Measurements from ENCODE around the gene TTC29. TPM values are rescaled to one million over a fixed set of nuclear protein-coding genes. Genes with fewer than 3 reads are reported as not detected.

Gene TTC29, protein sequence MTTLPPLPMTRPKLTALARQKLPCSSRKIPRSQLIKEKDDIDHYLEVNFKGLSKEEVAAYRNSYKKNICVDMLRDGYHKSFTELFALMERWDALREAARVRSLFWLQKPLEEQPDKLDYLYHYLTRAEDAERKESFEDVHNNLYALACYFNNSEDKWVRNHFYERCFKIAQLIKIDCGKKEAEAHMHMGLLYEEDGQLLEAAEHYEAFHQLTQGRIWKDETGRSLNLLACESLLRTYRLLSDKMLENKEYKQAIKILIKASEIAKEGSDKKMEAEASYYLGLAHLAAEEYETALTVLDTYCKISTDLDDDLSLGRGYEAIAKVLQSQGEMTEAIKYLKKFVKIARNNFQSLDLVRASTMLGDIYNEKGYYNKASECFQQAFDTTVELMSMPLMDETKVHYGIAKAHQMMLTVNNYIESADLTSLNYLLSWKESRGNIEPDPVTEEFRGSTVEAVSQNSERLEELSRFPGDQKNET
- total RNA-seq: not detected
- long read RNA-seq: 0 reads

DNA sequence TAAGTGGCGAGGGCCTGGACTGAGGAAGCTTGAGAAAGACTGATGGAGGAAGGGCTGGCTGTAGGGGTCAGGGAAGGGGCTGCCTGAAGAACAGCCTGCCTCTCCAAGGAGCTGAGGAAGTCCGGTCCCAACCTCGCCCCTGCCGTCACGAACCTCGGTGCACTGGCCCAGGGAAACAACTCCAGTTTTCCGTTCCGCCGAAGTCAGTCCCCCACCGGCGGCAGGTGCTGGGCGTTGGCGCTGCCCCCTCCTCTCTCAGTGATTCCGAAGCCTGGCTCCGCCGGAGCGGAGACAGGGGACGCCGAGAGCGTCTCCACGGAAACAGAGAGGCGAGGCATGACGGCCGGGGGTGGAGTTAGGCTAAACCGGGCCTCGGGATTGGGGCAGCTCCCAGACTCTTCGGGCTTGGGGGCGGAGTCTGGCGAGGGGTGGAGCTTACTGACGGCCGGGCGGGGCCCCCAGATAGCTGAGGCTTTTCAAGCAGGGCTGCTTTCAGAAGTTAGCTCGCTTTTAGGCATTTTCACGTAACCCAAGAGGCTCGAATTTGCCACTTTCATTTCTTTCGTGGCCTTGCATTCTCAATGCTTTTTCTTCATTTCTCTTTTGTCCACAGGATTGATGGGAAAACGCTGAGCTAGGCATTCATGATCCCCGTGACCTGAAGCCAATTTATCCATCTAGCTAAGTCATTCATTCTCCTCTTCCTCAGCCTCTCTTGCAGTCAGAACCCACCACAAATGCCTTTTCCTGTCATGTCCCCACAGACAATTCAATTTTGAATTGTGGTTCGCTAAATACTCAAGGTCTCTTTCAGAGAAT, at the start of gene TTC29:
Gene TTC29, minus strand, starts transcription at position 309 of the 819 bp plus-strand sequence. CDS start 5,969 bp downstream, outside the sequence.
- peak; percentile 93 for DNase-seq (ENCODE audit: low spot score)

DNA sequence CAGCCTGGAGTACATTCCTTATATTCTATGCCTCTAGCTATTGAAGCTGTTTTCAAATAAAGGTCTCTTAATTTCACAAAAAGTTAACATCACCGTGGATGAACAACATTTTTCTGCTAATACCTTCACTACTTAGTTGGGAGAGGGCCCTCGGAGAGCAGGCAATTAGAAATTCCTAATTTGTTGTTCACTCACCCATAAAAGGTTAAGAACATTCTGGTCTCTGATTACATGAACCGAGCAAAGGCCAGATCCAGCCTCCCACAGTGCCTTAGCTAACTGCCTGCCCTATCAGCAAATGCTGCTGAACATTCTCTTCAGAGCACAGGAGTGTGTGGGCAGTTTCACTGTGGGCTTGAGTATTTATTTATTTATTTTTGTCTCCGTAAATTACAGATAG, 36.0 kb upstream of the TTC29 start:
- DNase-seq (ENCODE audit: low spot score): no peak

DNA sequence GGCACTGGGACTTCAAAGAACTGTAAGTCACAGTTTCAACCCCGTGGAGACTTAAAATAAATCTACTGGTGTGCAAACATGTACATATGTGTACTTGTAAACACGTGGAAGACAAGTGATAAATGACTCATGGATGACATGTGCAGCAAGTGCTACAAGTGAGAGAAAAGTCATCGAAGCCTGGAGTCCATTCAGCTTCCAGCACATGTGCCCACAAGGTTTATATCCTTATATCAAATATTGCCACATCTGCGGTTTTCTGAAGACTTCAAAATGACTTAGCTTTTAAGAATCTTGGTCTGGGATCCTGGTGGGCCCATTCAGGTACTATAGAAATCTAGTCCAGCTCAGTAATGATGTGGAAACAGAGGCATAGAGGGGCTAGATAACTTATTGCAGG, 33.0 kb upstream of the TTC29 start:
- DNase-seq (ENCODE audit: low spot score): no peak

DNA sequence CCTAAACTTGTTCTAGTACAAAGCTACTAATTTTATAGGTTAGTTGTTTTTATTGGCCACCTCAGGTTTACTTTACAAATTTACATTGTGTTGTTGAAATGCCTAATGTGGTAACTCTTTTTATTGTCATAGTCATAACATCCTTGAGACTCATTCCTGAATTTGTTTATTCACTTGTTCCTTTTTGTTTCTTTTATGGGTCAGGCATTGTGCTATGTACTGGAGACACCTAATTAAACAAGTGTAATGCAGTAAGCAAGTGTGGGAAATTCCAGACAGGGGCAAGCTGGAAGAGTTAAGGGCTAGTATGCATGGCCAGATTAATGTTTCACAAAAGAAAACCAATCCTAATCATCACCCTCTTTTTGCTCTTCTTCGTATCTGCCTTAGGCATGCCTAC, 30.5 kb upstream of the TTC29 start:
- DNase-seq (ENCODE audit: low spot score): no peak

DNA sequence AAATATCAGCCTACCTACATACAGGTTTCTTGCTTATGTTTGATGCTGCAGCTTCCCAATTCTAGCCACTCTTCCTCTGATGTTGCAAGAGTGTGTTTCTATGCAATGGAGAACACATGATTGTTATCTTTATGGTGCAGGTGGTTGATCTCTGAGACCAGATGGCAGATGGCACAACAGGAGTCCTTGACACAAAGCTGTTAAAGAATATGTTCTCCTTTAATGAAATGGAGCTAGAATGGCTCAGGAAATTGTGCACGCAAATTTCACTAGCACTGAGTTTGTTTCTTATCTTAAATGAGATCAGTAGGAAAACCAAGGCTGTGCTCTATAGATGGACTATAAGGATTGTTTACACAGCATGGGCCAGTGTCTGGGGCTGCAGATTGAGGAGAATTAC, 29.9 kb upstream of the TTC29 start:
- DNase-seq (ENCODE audit: low spot score): no peak

DNA sequence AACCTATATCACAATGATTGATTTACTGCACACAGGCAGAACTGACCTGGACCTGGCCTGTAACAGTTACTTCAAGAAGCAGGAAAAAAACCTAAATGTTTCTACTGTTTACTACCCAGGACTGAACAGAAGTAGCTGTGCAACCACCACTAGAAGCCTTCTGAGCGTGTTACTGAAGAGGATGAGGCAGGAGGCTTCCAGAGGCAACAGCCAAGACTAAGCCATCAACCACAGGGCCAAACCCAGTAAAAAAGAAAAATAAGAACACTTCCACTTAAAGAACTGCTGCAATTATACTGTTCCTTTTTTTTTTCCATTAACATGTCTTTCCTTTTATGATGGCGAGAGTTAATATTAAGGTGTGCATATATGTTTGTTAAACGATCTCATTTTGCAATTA, 29.4 kb upstream of the TTC29 start:
- DNase-seq (ENCODE audit: low spot score): no peak

DNA sequence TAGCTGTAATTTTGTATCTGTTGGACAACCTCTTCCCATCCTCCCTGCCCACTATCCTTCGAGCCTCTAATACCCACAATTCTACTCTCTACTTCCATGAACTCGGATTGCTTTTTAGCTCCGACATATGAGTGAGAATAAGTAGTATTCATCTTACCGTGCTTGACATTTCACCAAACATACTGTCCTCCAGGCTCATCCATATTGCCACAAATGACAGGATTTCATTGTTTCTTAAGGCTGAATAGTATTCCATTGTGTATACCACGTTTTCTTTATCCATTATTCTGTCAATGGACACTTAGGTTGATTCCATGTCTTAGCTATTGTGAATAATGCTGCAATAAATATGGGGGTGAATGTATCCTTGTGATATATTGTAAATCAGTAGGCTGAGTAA, 26.4 kb upstream of the TTC29 start:
- no peak for DNase-seq (ENCODE audit: low spot score)

DNA sequence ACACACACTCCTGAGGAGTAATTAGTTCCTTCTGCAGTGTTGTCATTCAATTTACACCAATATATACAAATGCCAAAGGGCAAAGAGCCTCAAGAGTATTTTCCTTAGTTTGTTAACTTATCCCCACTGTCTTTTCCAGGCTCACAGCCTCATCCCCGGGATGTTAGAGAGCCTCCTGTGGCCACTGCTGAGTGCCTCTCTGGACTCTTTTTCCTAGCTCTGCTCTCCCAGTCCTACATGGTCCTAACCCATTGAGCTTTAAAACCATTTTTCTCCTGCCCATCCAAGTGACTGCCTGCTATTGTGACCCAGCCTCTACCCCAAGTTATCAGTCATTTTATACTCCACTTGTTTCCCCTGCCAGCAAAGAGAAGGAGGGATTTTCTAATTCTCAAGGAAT, 23.5 kb upstream of the TTC29 start:
- DNase-seq (ENCODE audit: low spot score): no peak

DNA sequence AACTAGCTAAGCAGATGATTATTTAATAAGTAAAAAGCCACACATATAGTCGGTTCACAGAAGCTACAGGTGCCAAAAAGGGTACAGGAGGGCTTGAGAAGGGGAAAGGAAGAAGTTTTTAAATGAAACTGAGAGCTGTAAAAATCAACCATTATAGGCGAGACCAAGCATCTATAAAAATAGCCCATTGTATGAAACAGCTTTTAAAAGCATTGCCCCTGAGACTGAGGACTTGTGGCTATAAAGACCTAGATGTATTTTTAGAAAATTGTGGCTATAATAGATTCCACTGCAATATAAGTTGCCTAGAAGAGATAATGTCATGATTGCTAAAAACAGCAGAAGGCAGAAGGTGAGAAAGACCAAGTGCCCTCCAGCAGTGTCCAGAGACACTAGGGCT, 15.0 kb upstream of the TTC29 start:
- DNase-seq (ENCODE audit: low spot score): no peak

DNA sequence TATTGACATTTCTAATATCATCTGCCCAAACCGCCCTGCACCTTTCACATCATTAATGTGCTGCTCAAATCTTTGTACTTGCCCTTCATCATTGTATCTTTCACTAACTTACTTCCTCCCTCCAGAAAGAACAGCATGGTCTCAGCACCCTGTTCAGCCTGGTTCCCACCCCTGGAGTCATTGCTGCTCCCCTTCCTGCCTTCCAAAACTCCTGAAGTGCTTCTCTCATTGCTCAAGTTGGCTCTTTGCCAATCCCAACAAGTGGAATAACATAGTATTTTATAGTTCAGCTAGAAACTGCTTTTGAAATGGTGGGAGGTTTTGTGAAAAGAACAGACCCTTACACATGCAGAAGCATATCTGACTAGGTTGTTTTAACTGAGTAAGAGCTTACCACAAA, 14.0 kb upstream of the TTC29 start:
- no peak for DNase-seq (ENCODE audit: low spot score)

DNA sequence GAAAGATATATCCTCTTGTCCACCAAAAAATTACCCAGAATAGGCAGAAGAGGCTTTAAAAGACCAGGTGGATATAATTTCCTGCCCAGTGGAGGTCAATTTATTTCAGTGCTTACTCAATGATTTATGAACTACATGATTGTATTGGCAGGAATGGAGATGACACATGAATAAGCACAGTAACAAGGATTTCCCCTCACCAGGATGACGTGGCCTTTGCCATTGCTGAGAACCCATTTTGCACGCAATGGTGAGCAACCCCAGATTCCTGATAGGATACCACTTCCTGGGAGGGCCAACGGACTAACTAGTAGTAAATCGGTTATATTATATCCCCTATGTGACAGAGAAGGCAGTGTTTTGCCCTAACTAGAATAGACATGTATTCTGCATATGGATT, 11.6 kb upstream of the TTC29 start:
- DNase-seq (ENCODE audit: low spot score): no peak

DNA sequence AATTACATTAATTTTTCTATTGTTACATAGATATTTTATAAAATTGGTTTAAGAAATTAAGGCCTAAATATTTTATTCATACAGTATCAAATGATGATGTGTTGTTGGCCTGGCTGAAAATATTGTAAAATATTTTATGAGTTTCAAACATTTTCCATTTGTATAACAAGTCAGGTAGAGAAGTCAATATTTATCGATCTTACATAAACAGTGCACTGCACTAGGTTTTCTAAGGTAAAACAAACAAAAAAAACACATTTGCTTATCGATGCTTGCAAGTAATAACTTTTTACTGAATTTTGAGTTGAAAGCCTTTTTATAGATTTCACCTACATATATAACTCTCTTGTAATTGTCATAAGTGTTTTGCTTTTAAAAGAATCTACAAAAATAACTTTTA, 7.2 kb upstream of the TTC29 start:
- DNase-seq (ENCODE audit: low spot score): no peak

DNA sequence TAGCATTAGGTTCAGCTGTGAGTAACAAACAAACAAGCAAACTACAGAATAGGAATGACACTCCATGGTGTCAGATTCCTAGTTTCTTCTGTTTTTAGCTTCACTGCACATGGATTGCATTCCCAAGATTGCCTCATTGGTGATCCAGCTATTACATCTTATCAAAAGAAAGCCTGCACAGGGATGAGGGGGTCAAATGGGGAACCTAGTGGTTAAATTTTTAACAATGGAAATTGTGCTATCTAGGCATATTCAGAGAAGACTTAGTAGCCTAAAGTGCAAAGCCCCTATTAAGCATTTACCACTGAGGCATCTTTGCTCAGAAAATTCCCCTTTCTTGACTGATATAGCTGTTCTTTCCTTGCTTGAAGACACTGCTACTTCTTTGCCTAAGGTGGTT, 3.9 kb upstream of the TTC29 start:
- DNase-seq (ENCODE audit: low spot score): no peak

DNA sequence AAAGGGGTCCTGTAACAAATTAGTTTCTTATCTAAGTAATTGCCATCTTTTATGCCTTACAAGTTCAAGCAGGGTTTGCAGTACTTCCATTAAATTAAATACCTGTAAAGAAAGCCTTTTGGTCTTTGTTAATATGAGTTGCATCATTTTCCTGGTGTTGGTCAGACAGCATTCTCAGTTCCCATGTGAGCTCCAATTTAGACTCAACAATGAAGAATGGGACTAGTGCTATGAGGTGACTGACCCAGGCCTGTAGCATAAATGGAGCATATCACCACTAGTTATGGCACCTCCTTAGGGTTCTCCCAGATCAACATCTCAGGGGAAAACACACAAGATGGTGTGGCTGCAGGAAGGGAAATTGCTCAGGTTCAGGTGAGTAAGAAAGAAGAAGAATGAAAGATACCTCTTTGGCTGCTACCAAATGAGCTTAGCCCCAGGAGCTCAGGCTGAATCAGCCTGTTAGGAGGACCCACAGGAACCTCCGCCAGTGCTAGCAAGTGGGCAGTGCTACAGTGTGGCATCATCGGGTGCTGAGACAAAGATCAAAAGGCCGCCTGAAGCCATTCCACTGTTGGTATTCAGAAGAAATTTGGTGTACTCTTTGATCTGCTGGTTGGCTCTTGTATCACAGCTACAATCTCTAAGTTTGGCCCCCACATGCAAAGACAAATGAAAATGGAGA, 1.8 kb downstream of the TTC29 start:
- no peak for DNase-seq (ENCODE audit: low spot score)

DNA sequence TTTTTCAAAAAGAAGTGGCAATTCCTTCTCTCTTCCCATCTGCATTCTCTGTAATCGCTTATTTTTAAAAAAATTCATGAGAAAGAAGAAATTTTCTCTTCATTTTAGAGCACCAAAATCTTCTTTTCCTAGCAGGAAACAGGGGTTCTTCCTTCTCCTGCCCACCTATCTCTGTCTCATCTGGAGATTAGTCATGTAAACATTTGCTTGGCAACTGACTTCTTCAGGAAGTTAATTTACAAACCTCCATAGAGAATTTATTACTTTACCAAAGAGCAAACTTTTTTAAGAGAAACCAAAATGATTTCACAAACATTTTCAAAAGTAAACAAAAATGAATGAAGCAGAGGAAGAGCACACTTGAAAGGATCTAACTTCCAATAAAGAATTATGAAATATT, 13.5 kb downstream of the TTC29 start:
- no peak for DNase-seq (ENCODE audit: low spot score)

DNA sequence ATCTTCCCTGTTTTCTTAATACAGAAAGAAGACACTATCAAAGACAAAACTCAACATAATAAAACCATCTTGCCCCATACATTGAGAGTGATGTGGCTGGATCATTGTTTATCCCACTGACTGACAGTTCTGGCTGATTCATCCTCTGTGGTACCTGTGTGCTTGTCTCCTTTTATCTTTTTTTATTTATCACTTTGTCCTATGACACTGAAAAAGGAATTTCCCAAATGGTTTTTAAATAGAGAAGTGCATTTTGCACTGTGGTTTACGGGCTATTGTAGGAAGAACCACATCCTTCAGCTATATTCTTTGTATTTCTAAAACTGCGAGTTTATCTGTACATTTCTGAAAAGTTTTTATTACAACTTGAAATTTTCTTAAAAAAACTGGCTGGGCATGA, 15.0 kb downstream of the TTC29 start:
- DNase-seq (ENCODE audit: low spot score): no peak

DNA sequence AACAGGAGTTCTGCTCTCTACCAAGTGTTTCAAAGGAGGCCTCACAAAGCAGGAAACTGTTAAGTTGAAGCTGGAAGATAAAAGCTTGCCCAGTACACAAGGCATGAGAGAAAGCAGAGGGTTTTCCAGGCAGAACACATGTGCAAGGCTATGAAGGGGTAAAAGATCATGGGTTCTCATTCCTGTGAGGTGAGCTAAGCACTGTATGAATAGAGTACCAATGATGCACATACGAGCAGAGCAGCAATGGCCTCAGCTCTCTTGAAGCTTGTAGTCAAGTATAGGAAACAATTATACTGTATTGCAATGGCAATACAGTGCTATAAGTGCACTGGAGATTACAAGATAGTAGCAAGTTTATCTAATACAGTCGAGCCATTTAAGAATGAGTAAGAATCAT, 18.0 kb downstream of the TTC29 start:
- DNase-seq (ENCODE audit: low spot score): no peak

DNA sequence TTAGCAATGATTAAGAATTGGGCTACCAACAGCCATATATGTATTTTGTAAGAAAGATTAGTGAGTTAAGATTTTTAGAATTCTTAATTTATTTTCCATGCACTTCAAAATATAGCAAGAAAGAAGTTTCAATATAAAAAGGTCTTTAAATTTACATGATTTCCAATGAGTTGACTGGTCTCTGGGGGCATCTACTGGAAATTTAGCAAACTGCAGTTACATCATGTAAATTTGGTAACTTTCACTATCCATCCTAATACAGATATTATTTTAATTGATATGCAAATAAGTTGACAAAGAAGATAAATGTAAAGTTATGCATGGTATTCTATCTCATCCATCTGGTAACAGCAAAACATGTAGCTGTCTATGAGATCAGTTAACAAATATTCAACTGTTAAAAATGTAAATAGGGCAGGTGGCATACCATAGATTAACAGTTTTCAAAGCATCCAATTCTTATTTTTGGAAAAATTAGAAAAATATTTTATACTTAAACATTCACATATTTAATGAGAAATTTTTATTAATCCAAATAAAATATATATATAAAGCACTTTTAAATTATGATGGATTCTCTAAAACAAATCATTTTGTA, 29.1 kb downstream of the TTC29 start:
- no peak for DNase-seq (ENCODE audit: low spot score)

DNA sequence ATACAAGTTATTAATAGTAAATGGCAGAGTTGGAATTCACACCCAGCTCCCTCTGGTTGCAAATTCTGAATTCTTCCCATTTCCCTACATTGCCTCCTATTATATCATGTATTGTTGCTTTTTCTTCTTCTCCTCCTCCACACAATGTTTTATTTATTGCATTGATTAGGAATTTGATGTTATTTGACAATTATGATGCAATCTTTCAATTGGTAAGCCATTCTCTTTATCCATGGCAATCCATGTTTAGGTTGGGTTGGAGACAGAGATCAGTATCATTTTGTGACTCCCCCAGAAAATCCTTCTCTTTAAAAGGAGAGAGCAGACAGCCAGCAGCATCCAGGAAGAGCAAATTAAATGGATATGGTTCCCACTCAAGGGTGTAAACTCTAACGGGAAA, 30.5 kb downstream of the TTC29 start:
- DNase-seq (ENCODE audit: low spot score): no peak

DNA sequence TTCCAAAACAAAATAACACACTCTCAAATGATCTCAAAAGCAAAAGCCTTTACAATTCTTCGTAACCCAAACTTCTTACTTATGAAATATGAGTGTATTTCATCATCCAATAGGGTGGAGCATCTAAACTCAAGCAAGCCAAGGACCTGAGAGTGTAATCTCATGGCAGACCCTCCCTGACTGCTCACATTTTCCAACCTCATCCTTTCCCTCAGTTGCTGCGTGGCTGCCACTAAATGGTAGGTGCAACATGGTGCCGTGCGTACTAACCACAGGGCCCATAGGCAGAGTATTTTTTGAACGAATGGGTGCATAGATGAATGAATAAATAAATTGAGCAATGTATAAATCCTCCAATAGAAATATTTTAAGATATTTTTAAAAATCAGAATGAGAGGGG, 45.4 kb downstream of the TTC29 start:
- no peak for DNase-seq (ENCODE audit: low spot score)

DNA sequence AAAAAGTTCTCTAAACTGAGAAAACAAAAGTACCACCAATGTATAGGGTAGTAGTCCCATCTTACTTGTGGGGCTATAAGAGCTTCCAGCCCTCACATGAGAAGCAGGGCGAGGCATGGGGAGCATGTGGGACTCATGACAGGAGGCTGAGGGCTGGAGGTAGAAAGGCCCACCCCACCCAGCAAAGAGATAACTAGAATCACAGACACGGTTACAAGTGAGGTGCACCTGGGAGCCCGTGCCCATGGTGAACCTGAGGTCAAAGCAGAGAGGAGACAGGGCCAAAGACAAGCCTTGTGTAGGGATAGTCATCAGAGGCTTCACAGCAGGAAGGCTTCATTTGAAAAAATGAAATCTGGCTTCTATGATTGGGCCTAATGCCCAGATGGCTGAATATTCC, 55.4 kb downstream of the TTC29 start:
- no peak for DNase-seq (ENCODE audit: low spot score)

DNA sequence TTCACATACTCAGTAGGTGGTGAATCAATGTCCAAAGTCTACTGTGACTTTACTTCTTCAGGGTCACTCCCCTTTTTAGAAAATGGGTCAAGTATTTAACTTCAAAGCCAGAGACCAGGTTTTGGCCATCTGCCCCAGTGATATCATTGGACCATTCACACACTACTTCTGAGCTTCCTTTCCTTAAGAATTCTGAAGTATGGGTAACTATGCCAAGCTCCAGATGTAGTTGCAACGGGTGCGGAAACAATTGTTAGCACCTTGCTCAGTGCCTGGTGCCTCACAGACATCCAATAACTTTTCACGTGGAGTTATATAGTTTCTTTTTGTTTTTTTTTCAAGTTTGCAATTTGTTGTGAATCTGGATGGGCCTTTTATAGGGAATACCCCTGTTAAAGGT, 62.6 kb downstream of the TTC29 start:
- no peak for DNase-seq (ENCODE audit: low spot score)

Data from mesenteric fat pad (tissue), 1 donor.